Stimulated activated CD8-positive, alpha-beta memory T cell treated with anti-CD3 and anti-CD28 coated beads, Interleukin-15, amount 100 ng/mL, for 24 hours (primary cell): ENCODE results near the gene PTPRC.

ENCODE experiments used
- DNase-seq: peaks from one replicate; pipeline ENCODE4 v3.0.0-alpha.2; 2020; ENCODE audit warnings: low read depth

Gene PTPRC

GRCh38 chr1:198649232-198649967 lies 10.6 kb downstream of the PTPRC start:
- no peak for DNase-seq

GRCh38 chr1:198649968-198650338 lies 11.1 kb downstream of the PTPRC start:
- no peak for DNase-seq

- DNase-seq: no peak
Measured at GRCh38 chr1:198650506-198650905, 11.7 kb downstream of the PTPRC start.

- DNase-seq: no peak
Measured at GRCh38 chr1:198651650-198652400, 13.0 kb downstream of the PTPRC start.

DNA sequence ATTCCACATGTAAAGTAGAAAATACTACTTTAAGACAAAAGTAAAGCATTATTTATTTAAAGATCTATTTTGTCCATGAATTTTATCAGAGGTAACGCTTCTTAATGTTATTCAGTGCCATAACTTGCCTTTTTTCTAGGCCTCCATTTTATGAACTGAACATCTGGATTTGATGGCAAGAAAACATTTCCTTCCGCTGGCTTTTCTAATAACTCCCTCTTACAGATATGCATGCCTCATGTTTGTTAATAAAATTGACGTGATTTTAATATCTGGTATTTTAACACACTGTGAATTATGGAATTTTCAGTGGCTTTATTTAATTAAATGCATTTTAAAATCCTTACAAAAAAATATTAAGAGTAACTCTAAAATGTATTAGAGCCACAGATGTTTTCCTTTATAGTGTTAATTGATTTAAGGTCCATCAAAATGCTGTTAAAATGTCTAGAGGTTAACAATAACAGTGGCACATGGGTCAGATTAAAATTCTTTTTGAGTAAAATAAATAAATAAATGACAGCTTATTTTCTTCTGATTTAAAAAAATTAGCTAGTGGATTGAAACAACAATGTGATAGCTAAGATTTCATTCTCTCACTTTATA lies 15.1 kb downstream of the PTPRC start:
- no peak for DNase-seq

DNA sequence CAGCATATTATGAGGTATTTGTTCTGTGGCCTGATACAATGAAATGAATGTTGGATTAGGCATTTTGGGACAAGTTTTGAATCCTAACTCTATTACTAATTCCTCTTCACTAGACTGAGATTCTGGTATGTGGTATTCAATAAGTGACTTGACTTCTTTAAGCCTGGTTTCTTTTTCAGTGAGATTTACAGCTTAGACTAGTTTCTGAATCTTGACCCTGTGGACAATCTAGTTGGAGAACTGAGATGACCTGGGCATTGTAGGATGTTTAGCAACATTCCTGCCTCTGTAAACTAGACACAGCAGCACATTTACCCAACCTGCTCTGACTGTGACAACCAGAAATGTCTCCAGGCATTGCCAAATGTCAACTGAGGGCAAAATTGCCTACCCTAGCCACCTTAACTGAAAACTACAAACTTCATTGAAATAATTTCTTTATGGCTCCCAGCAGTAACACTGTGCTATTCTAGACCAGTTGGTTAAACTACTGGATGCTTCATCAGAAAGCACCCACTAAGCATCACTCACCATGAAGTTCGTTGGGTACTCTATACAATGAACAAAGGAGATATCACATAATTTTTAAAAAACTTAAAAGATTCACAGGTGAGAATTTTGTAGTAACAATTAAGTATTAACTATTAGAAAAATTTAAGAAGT lies 16.8 kb downstream of the PTPRC start:
- DNase-seq: no peak

- DNase-seq: peak; percentile 27
Measured at GRCh38 chr1:198656500-198656932, 17.7 kb downstream of the PTPRC start.

DNA sequence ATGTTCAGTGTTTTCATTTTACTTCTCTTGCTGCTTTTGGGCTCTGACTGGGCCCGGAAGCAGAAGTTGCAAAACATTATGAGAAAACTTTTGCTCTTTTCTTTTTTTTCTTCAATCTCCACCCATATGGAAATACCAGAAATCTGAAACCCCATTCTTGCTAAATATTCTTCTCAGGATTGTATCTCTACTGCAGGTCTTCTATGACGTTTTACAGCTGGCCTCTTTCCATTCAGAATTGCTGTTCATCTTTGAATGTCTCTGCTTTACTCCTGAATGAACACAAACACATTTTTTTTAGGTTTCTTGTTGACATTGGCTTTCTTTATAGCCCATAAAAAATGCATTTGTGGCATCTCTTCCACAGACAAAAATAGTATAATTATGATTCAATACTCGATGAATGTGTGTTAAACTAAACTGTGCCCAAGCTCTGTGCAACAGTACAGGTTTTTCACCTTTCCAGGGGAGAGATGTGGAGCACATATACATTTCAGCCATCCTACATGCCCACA lies 18.8 kb downstream of the PTPRC start:
- DNase-seq: no peak

- no peak for DNase-seq
Measured at GRCh38 chr1:198660341-198661261, 21.8 kb downstream of the PTPRC start.

DNA sequence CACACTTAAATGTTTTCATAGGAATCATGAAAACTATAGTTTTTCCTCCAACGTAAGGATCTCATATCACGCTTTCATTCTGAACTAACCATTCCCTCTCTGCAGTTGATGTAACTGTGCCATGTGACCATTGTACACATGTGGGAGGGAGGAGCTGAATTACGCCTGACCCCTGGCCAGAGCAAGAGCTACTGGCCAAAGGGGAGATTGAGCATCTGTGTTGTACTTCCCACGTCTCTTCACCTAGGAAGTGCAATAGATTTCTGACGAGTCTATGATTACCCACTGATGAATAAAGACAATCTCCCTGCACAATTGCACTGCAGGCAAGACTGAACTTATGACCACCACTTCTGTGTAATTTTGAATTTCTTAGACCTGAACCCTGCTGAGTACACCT lies 24.0 kb downstream of the PTPRC start:
- no peak for DNase-seq

DNA sequence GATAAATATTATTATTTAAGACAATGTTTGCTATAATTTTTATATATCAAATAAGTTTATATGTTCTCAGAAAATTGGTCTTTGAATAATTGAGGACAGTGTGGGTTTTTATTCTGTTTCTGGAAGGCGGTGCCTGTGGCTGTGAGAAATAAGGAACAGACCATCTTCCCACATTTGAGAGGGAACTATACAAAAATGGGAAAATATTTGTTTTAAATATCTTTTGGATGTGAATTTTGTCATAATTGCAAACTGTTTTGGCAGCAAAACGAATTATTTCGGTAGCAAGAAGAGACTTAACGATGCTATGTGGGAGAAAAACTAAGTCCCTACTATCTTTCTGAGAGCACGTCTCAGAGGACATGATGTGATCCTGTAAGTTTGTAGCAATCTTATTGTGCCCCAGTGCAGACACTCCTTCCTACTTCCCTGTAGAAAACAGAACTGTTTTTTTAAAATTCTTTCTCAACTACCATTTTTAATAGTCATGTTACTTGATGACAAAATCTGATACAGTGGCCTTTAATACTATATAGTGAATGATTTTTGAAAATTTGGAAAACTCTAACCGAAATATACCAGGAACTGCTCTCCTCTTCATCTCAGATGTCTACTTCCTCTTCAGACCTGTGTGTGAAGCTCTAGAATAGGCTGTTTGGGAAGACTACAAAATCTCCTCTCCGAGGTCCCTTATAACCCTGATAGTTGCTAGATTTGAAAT lies 25.4 kb downstream of the PTPRC start:
- no peak for DNase-seq

DNA sequence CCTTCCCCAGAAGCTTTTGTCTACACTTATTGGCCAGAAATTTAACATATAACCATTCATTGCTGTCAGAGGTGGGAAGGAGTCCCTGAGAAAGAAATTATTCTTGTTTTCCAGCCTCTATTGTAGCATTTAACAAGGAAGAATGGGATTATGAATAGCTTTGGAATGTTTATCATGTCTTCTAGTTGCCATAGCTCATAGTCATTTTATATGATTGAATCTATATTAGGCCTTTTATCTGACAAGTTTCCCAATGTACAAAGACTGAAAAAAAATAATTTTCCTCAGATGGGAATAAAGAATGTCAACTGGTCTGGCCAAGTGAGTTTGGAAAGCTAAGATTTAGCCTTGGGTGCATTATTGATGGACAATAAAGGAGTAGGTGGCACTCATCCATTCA lies 28.3 kb downstream of the PTPRC start:
- DNase-seq: no peak

- DNase-seq: no peak
Measured at GRCh38 chr1:198667807-198668206, 29.0 kb downstream of the PTPRC start.

GRCh38 chr1:198669023-198669698 lies 30.3 kb downstream of the PTPRC start:
- no peak for DNase-seq

GRCh38 chr1:198669771-198670170 lies 30.9 kb downstream of the PTPRC start:
- no peak for DNase-seq

GRCh38 chr1:198671136-198671535 lies 32.3 kb downstream of the PTPRC start:
- no peak for DNase-seq

DNA sequence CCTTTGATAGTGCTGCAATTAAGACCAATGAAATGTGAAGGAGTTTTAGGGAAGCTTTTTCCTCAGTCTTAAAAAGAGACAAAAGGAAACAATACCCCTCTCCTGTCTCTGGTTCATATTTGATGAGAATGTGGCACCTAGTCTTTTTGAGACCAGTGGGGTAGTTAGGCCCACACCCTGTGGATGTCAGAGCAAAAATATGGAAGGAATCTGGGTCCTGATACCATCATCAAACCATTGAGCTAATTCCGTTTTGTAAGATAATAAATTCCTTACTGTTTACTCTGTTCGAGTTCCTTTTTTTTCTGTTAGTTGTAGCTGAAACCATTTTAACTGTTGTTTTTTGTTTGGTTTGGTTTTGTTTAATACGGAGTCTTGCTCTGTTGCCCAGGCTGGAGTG lies 33.3 kb downstream of the PTPRC start:
- no peak for DNase-seq

DNA sequence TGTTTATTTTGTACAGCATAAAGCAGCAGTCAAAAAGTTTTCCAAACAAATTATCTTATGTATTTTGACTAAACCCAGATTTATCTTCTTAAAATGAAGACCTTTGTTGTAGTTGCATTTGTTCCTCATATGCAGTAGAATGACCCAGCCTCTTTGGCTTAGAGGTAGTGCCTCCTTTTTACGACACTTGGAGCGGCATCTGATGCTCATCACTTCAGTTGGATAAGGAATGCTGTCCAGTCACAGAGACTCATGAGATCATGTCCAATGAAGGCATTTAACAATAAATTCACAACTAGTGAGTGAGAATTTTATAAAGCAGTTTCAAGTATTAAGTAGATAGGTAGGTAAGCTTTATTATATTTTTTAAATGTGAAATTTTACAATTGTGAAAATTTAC lies 35.2 kb downstream of the PTPRC start:
- DNase-seq: no peak

GRCh38 chr1:198676253-198676652 lies 37.4 kb downstream of the PTPRC start:
- no peak for DNase-seq

GRCh38 chr1:198677027-198677426 lies 38.2 kb downstream of the PTPRC start:
- DNase-seq: no peak
